SKM-1 (cell line): ENCODE measurements around the gene CDCA7L.
"Not testable (repeated sequence)": the region's sequence is repeated elsewhere in the genome, so short reads cannot be mapped to it uniquely, and the experiment has no call there.

Experiments
- DNase-seq: peaks from one replicate; lab custom pipeline; 2025; ENCODE audit not compliant: unreplicated experiment; lab: John Stamatoyannopoulos, UW

CDCA7L gene

GRCh38 chr7:21911341-21911875 lies 34.3 kb downstream of the CDCA7L start:
- no peak for DNase-seq

DNA sequence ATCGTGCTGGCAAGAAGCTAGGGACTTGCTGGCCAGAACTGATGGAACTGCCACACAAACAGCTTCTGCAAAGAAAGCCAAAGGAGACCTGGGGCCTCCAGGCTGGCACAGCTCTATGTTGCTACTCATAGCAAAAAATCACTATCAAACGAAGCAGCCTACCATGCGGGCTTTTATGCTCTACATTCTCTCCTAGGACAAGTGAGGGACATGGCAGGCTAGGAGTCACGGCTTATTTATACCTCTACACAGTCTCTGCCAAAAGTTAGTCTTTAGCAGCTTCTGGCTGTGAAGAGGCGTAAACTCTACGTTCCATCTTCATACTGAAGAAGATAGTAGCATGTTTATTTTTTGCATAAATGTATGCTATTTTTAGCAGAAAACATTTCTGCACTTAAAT lies 35.4 kb downstream of the CDCA7L start:
- no peak for DNase-seq

- no peak for DNase-seq
Measured at GRCh38 chr7:21908746-21909145, 37.0 kb downstream of the CDCA7L start.

DNA sequence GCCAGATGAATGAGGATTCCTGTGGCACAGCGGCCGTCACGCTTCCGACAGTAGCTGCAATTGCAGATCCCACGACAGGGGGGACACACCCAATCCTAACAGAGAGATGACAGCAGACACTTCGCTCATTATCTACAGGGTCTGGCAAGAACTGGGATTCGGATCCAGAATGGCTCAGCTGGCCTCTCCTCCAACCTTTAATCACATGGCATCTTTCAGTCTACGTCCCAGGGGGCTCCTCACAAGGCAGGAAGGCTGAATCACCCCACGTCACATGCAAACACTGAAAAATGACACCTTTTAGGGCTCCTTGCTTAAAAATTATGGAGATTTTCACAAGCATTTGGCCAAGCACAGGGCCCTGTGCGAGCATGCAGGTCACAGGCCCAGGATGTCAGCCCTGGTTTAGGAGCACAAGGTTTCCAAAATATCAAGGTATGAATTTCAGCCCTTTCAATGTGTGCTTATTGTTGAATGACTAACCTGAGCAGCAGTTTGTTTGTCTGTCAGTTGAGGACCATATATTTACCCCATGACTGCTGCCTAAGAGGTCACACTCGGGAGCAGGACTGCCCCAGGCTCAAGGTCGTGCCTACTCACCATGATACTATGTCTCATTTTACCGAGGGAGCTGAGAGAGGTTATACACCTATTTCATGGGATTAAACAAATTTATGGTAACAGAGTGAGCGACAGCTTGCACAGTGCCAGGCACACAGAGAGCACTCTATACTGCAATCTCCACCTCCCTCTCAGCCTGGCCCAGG lies 42.5 kb downstream of the CDCA7L start:
- no peak for DNase-seq

DNA sequence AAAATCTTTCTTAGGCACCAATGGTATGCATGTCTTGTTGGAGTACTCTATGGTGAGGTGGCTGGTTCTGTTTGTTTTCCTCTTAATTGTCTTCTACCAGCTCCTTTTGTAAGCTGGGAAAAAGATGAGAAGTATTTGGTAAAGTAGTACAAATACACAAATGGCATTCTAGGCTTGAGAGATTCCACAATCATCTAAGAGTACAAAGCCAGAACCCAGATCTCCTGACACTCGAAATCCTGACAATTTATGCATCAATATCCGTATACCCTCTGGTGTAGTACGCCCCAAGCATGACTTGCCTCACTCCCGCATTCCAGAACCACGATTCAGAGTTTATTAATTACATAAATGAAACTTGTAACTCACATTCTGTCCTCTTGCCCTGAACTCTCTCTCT lies 43.5 kb downstream of the CDCA7L start:
- no peak for DNase-seq

- DNase-seq: peak; percentile 76
Measured at GRCh38 chr7:21898265-21898930, 47.3 kb downstream of the CDCA7L start.

GRCh38 chr7:21893401-21893800 lies 52.3 kb downstream of the CDCA7L start:
- no peak for DNase-seq

GRCh38 chr7:21891291-21891690 lies 54.4 kb downstream of the CDCA7L start:
- DNase-seq: no peak

DNA sequence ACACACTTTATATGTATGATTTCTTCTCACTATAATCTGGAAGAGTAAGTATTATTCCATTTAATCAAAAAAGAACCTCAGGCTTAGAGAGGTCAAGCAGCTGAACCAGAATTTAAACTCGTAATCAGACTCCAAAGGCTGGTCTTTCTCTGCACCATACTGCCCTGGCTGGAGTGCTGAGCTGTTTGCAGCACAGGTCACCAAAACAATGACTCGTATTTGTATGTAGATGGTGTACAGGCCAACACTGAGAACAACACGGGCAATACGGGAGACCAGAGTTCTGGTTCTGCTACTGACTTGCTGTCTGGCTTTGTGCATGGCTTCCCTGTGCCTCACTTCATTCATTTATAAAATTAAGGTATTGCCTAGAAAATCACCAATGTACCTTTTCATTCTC lies 57.9 kb downstream of the CDCA7L start:
- DNase-seq: no peak

GRCh38 chr7:21887353-21887752 lies 58.3 kb downstream of the CDCA7L start:
- DNase-seq: no peak

GRCh38 chr7:21886396-21886795 lies 59.3 kb downstream of the CDCA7L start:
- DNase-seq: no peak

- DNase-seq: no peak
Measured at GRCh38 chr7:21884496-21884895, 61.2 kb downstream of the CDCA7L start.

DNA sequence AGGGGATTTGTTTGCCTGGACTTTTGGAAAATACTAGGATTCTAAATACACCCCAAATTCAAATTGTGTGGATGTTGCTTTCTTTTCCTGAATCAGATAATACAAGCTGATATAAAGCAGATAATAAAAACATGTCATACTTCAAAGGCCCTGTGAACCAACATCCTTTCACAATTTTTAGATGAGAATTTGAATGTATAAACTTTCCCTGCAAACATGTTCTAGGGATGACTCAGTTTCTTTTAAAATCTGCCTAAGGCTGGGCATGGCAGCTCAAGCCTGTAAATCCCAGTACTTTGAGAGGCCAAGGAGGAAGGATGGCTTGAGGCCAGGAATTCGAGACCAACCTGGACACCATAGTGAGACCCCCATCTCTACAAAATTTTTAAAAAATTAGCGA lies 62.2 kb downstream of the CDCA7L start:
- DNase-seq: not testable (repeated sequence)

DNA sequence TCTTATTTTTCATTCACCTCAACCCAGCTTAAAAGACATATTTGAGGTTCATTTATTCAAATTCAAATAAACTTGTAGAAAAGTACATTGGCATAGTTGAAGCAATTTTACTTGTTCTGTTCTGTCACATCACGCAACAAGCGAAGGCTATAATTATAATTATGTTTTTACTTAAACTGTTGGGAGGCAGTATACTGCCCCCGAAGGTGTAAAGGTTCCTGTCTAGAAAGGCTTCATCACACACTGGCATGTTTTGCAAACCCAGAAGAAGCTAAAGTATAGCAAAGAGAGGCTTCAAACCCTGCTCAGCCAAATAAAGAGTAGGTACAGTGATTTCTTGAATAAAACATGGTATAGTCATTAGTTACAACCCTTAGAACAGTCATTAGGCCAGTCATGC lies 62.6 kb downstream of the CDCA7L start:
- DNase-seq: no peak

GRCh38 chr7:21869785-21870402 lies 75.8 kb downstream of the CDCA7L start:
- DNase-seq: no peak

DNA sequence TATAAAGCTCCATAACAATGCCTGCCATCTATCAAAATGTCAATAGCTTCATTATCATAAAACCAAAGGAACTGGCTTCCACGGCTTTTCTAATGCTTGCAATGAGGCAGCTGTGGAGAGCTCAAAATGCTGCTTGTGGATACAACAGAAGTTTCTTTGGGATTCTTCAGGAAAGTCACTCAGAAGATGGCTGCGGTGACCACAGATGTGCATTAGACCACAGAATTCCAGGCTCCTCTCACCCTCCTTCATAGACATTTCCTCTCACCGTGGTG lies 77.2 kb downstream of the CDCA7L start:
- DNase-seq: no peak

- no peak for DNase-seq
Measured at GRCh38 chr7:21867816-21868575, 77.7 kb downstream of the CDCA7L start.

DNA sequence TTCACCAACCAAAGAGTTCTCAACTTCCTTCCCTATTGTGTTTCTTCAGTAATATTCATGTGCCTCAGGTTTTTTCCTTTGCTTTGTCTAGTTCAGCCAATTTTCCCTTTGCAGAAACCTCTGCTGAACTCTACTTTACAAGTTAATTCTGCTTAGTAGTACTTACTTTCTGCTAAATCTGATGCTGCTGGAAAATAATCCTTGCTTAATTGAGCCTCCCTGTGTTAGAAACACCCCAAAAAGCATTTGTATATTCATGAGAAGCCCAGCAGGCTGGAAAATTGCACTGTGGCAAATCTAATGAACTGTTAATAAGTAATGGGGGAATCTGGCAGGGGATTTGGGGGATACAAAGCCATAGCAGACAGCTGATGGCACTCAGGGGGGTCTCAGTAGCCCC lies 78.5 kb downstream of the CDCA7L start:
- no peak for DNase-seq

- no peak for DNase-seq
Measured at GRCh38 chr7:21866731-21867130, 79.0 kb downstream of the CDCA7L start.

- DNase-seq: not testable (repeated sequence)
Measured at GRCh38 chr7:21865631-21866204, 80.0 kb downstream of the CDCA7L start.

GRCh38 chr7:21851559-21851967 lies 94.1 kb downstream of the CDCA7L start:
- DNase-seq: no peak
